NCI-H526 (cell line): ENCODE measurements around the gene PCDH18.
A peak's percentile ranks its signal among the peaks of the same experiment; 100 is the strongest.
"Not testable (repeated sequence)": the region's sequence is repeated elsewhere in the genome, so short reads cannot be mapped to it uniquely, and the experiment has no call there.

Source experiments
- DNase-seq, 2 experiments: peaks; one replicate each; lab custom pipeline; 2025; lab: John Stamatoyannopoulos, UW

The PCDH18 gene

GRCh38 chr4:137531168-137531985, 917 bp downstream of the PCDH18 start:
- no peak for DNase-seq

GRCh38 chr4:137530176-137530575, 2.1 kb downstream of the PCDH18 start:
- DNase-seq, result no peak

GRCh38 chr4:137529432-137529831, 2.9 kb downstream of the PCDH18 start:
- DNase-seq, result no peak

- no peak for DNase-seq
These were observed 3.6 kb downstream of the PCDH18 start for GRCh38 chr4:137528673-137529072.

- DNase-seq, result no peak
These were observed 5.6 kb downstream of the PCDH18 start for GRCh38 chr4:137526681-137527080.

- no peak for DNase-seq
These were observed 7.4 kb downstream of the PCDH18 start for GRCh38 chr4:137524725-137525369.

GRCh38 chr4:137523329-137523728, 9.0 kb downstream of the PCDH18 start:
- no peak for DNase-seq

- DNase-seq, result no peak
These were observed 11.2 kb downstream of the PCDH18 start for GRCh38 chr4:137521053-137521452.

- DNase-seq, result no peak
These were observed 12.9 kb downstream of the PCDH18 start for GRCh38 chr4:137519406-137519805.

GRCh38 chr4:137517323-137517722, 15.0 kb downstream of the PCDH18 start:
- not testable (repeated sequence) for DNase-seq

GRCh38 chr4:137514406-137515111, 17.7 kb downstream of the PCDH18 start:
- DNase-seq, result no peak

GRCh38 chr4:137510557-137511265, 21.6 kb downstream of the PCDH18 start:
- DNase-seq, result no peak

GRCh38 chr4:137509855-137510282, 22.4 kb downstream of the PCDH18 start:
- no peak for DNase-seq

GRCh38 chr4:137502339-137503129, 29.8 kb downstream of the PCDH18 start:
- DNase-seq, result no peak

GRCh38 chr4:137496267-137496666, 36.0 kb downstream of the PCDH18 start:
- peak in 1 of 2 experiments; percentile 7 for DNase-seq

- no peak for DNase-seq
These were observed 36.7 kb downstream of the PCDH18 start for GRCh38 chr4:137495578-137495977.

GRCh38 chr4:137483313-137483959, 48.9 kb downstream of the PCDH18 start:
- DNase-seq, result not testable (repeated sequence)

GRCh38 chr4:137479657-137480056, 52.6 kb downstream of the PCDH18 start:
- not testable (repeated sequence) for DNase-seq

GRCh38 chr4:137476345-137476744, 55.9 kb downstream of the PCDH18 start:
- no peak for DNase-seq

- DNase-seq, result no peak
These were observed 57.5 kb downstream of the PCDH18 start for GRCh38 chr4:137474711-137475301.
